ENCODE data around the gene INPP5A.
"Not testable (repeated sequence)": the region's sequence is repeated elsewhere in the genome, so short reads cannot be mapped to it uniquely, and the experiment has no call there.

Gene INPP5A

GRCh38 chr10:132565516-132566209 is 28.1 kb downstream of the INPP5A start:
- no peak for DNase-seq

GRCh38 chr10:132566892-132567291 is 29.3 kb downstream of the INPP5A start:
- no peak for DNase-seq

GRCh38 chr10:132570265-132570664 is 32.7 kb downstream of the INPP5A start:
- no peak for DNase-seq

- DNase-seq = no peak
Measured at GRCh38 chr10:132570771-132571649, 33.4 kb downstream of the INPP5A start.

- peak; percentile 28 for DNase-seq
Measured at GRCh38 chr10:132571650-132572544, 34.3 kb downstream of the INPP5A start.

- DNase-seq = no peak
Measured at GRCh38 chr10:132572545-132572937, 35.0 kb downstream of the INPP5A start.

- not testable (repeated sequence) for DNase-seq
Measured at GRCh38 chr10:132572946-132573345, 35.4 kb downstream of the INPP5A start.

GRCh38 chr10:132574288-132574687 is 36.7 kb downstream of the INPP5A start:
- DNase-seq = no peak

GRCh38 chr10:132574783-132575319 is 37.3 kb downstream of the INPP5A start:
- DNase-seq = no peak

GRCh38 chr10:132575320-132576201 is 38.0 kb downstream of the INPP5A start:
- no peak for DNase-seq

GRCh38 chr10:132576671-132577349 is 39.2 kb downstream of the INPP5A start:
- DNase-seq = no peak

GRCh38 chr10:132577350-132578003 is 39.9 kb downstream of the INPP5A start:
- no peak for DNase-seq

- no peak for DNase-seq
Measured at GRCh38 chr10:132578287-132578951, 40.8 kb downstream of the INPP5A start.

- DNase-seq = no peak
Measured at GRCh38 chr10:132579027-132579859, 41.7 kb downstream of the INPP5A start.

GRCh38 chr10:132580143-132580542 is 42.6 kb downstream of the INPP5A start:
- no peak for DNase-seq

- DNase-seq = no peak
Measured at GRCh38 chr10:132580617-132581016, 43.0 kb downstream of the INPP5A start.

- no peak for DNase-seq
Measured at GRCh38 chr10:132582137-132582536, 44.5 kb downstream of the INPP5A start.

GRCh38 chr10:132582771-132583170 is 45.2 kb downstream of the INPP5A start:
- DNase-seq = no peak

GRCh38 chr10:132583456-132583855 is 45.9 kb downstream of the INPP5A start:
- no peak for DNase-seq
